Stimulated activated CD8-positive, alpha-beta memory T cell treated with anti-CD3 and anti-CD28 coated beads, Interleukin-7, amount 100 ng/mL, for 1 hour (primary cell): ENCODE measurements around the gene NUPR1.
"Not testable (repeated sequence)": the region's sequence is repeated elsewhere in the genome, so short reads cannot be mapped to it uniquely, and the experiment has no call there.

Source experiments
- DNase-seq, 2 donors: peaks; one replicate each; pipeline ENCODE4 v3.0.0-alpha.2; 2020; ENCODE audit warnings: low read depth in 2 of 2

NUPR1 gene, protein sequence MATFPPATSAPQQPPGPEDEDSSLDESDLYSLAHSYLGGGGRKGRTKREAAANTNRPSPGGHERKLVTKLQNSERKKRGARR

DNA sequence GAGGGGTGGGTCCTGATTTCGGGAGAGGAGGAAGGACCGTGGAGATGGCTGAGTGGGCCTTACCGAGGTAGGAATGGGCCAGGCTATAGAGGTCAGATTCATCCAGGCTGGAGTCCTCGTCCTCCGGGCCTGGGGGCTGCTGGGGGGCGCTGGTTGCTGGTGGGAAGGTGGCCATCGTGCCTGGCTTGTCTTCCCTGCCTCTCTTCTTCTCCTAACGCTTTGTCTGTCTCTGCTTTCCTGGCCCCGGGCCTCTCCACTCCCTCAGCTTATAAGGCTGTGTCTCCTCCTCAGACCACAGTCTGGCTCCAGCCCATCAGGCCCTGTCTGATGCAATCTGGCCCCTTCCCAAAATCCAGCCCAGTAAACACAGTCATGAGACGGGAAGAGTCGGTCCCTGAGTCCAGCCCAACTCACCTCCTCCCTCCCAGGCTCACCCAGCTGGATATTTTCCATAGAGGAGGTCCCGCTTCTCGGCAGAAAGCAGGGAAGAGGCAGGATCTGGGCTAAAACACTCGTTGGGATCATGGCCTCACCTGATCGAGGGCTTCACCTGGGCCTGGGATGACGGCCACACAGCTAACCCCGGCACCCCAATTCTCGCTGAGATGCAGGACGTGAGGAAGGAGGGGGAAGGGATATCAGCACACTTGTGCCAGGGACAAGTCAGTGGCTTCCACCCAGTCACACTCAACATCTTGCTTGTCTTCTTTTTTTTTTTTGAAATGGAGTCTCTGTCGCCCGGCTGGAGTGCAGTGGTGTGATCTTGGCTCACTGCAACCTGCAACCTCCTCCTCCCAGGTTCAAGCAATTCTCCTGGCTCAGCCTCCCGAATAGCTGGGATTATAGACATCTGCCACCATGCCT is at the start of gene NUPR1:
TSS of gene NUPR1 (minus strand) at position 242 of the 864 bp plus-strand sequence. CDS start at position 175, 67 bp downstream.
- no peak for DNase-seq

DNA sequence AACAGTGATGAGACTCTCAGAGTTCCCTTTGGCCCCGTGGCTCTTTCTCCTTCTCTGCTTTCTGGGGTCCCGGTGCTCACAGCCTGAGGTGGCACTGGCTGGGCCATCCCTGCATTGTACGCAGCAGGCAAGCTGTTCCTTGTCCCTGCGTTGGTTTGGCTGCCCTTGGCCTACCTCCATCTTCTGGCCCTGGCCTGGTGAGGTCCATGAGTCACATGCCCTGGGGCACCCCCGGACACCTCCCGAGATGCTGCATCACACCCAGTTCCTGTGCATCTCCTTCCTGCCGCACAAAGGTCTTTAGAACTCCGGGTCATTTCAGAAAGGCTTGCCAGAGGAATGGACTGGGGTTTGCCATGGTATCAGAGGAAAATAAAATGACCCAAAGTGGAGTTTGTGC is 48.6 kb upstream of the NUPR1 start:
- DNase-seq = no peak

DNA sequence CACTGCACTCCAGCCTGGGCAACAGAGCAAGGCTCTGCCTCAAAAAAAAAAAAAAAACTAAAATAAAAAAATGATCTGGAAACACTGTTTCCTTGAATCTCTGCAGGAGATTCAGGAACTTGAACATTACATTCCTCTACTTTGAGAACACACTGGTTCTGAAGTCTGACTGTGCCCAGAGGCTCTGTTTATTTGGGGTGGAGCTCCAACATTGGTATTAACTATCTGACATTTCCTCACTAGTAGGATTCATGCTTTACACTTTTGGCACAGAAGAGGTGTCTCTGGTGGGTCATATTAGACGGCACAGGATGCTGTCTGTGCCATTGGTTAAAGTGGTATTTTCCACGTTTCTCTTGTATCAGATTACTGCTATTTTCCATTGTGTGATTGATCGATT is 47.7 kb upstream of the NUPR1 start:
- no peak for DNase-seq

DNA sequence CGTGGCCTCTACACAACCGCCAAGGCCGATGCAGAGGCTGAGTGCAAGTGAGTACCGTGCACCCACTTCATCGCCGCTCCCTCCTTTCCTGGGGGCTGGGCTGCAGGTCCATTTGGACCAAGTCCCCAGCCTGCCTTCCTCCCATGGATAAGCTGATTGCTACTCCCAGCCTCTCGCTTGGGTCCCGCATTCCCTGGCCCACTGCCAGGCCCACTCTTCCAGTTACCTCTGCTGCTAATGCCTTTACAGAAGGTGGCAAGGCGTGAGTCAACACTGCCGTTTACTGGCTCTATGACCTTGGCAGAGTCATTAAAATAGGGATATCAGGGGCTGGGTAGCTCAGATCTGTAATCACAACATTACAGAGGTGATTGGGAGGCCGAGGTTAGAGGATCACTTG is 46.9 kb upstream of the NUPR1 start:
- no peak for DNase-seq

DNA sequence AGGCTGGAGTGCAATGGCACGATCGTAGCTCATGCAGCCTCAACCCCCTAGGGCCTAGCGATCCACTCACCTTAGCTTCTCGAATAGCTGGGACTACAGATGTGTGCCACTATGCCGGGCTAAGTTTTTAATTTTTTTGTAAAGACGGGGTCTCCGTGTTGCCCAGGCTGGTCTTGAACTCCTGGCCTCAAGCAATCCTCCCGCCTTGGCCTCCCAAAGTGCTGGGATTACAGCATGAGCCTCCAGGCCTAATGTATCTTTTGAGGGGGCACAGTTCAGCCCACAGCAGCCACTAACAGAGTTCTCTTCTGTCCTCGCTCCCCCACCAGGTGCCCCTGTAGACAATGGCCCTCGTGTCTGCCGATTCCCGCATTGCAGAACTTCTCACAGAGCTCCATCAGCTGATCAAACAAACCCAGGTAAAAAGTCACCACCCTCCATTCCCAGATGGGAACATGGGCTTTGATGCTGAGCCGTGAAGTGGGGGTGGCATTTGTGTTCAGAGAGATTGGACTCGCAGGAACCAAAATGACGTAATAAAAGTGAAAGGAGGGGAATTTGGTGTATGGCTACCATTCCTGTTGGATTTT is 42.0 kb upstream of the NUPR1 start:
- no peak for DNase-seq

DNA sequence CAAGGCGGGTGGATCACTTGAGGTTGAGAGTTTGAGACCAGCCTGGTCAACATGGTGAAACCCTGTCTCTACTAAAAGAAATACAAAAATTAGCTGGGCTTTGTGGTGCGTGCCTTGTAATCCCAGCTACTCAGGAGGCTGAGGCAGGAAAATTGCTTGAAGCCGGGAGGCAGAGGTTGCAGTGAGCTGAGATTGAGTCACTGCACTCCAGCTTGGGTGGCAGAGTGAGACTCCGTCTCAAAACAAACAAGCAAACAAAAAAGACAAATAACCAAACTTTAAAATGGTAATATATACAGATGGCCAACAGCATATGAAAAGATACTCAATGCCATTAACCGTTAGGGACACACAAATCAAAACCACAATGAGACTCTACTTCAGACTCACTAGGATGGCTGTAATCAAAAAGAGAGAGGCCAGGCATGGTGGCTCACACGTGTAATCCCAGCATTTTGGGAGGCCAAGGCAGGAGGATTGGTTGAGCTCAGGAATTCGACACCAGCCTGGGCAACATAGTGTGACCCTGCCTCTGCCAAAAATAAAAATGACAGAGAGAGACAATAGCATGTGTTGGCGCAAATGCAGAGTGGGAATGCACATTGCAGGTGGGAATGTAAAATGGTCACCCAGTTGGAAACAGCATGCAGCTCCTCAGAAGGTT is 36.8 kb upstream of the NUPR1 start:
- DNase-seq = no peak

DNA sequence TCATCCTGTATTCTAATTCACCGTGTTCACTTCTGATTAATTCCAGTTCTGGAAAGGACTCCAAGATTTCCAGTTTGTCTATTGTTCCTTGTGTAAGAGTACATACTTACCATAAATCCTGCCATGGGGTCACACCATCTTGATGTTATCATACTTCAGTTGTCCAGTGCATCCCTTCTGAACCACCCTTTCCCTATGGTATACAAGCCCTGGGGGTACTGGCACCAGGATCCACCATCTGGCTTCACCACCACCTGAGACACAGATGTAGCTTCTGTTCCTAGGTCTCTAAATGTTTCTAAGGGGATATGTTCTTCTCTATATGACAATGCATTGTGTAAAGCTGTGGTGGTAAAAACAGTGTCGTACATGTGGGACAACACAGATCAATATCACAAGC is 36.2 kb upstream of the NUPR1 start:
- no peak for DNase-seq

DNA sequence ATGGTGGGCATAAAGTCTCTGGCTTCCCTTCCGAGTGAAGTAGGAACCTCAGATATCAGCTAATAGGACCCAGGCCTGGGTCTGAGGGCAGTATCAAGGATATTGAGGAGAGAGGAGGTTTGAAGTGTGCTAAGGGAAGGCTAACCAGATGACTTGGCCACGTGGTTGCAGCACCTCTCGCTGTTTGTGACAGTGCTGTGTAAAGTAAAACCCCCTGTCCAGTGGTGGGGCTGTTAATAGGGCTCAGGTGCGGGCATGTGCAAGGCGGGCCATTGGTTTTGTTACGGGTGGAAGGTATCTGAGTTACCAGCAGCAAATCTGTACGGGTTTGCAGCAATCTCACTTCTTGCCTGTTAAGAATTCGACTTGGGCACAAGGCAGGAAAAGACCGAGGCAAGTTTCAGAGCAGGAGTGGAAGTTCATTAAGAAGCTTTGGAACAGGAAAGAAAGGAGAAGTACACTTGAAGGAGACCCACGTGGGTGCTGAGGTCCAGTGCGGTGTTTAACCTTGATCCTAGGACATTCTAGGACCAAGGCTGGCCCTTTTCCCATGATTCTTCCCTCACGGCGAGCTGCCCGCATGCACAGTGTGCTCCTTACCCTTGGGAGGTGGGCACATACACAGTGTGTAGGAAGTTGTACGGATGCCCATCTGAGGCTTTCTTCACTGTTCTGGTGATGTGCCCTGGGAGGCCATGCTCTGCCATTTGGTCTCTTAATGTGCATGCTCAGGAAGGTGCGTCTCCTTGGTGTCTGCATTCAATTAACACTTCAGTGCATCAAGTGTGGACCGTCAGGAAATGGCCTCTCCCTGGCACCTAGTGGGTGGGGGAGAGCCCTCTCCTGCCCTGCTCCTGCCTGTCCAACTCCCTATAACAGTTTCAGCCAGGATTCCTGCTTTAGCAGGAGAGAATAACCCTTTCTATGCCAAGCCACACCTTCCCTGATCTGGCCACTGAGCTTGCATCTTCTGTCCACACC is 35.3 kb upstream of the NUPR1 start:
- DNase-seq = no peak

DNA sequence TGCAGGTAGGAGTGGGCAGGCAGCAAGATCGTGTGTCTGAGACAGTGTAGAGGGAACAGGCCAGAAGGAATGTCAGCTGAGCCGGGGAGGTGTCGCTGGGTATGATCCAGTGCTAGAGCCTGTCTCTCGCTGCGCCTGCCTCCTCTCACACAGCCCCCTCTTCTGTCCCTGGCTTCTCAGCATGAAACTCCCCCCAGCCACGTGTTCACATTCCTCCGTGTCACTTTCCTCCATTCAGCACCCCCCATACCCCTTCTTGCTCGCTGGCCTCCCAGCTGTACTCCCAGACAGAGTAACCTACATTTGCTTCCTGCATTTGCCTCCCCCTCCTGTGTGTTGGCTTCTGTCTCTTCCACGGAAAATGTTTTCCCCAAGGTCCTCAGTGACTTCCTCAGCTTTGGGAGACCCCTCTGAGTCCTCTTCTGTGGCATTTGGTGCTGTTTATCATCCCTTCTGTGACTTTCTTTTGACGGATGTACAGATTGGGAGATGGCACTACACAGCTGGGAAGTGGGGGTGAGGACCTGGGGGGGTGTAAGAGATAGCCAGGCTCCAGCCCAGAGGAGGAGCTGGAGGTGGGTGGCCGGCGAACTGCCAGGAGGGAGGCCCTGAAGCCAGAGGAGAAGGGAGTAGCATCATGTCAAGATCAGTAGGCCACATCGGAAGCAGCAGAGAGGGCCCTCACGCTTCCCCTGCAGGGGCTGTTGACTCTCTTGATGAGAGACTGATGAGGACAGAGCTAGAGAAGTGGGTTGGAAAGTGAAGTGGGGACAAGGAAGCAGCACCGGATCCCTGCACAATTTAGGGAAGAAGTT is 34.1 kb upstream of the NUPR1 start:
- no peak for DNase-seq

DNA sequence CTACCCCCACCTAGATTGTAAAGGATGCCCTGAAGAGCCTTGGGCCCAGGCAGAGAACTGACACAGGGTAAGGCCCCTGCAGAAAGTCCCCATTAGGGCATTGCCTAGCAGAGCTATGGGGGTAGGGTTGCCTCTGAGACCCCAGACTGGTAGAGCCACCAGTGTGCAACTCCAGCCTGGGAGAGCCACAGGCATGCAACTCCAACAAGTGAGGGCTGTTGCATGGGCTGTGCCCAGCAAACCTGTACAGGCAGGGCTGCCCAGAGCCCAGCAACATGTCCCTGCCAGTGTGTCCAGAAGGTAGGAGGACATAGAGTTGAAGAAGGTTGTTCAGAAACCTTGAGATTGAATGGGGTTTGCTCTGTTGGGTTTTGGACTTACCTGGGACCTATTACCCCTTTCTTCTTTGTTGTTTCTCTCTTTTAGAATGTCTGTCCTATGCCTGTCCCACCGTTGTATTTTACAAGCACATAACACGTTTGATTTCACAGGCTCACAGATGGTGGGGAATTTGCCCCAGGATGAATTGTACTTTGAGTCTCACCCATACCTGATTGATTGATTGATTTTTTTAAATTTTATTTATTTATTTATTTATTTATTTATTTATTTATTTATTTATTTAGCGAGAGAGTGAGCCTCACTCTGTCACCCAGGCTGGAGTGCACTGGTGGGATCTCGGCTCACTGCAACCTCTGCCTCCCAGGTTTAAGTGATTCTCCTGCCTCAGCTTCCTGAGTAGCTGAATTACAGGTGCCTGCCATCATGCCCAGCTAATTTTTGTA is 31.4 kb upstream of the NUPR1 start:
- DNase-seq = no peak

DNA sequence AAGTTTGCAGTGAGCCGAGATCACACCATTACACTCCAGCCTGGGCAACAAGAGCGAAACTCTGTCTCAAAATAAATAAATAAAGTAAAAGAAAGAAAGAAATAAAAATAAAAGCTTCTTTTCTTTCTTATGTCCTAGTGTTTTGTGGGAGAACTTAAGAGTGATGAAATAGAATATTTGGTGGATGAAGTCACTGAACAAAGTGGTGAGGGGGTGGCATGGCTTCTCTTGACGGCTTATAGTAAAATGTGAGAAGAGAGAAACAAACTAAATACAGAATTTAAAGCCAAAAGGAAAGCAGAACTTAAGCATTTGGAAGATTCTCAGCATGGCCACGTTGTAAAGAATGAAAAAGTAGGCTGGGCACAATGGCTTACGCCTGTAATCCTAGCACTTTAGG is 30.2 kb upstream of the NUPR1 start:
- no peak for DNase-seq

DNA sequence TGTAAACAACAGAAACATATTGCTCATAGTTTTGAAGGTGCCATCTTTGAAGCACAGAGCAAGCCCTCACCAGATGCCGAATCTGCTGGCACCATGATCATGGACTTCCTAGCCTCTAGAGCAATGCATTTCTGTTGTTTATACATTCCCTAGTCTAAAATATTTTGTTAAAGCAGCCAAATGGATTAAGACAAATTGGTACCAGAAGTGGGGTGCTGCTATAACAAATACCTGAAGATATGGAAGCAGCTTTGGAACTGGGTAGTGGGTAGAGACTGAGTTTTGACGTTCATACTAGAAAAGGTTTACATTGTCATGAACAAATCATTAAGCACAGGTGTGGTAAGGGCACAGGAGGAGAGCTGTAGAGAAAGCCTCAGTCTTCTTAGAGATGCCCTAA is 28.5 kb upstream of the NUPR1 start:
- no peak for DNase-seq

DNA sequence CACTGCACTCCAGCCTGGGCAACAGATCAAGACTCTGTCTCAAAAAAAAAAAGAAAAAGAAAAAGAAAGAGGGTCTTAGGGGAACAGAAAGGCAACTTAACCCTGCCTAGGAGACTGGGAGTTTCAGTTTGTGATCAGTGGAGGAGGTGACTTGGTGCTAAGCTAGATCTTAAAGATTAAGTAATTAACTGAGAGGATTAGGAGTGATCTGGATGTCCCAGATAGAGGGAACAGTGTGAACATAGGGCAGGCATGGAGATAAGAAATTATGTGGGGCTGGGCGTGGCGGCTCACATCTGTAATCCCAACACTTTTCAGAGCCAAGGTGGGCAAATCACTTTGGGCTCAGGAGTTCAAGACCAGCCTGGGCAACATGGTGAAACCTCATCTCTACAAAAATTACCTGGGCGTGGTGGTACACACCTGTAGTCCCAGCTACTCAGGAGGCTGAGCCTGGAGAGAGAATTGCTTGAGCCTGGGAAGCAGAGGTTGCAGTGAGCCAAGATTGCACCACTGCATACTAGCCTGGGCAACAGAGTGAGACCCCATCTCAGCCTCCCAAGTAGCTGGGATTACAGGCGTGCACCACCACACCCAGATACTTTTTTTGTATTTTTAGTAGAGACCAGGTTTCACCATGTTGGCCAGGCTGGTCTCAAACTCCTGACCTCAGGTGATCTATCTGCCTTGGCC is 27.6 kb upstream of the NUPR1 start:
- DNase-seq = not testable (repeated sequence)

DNA sequence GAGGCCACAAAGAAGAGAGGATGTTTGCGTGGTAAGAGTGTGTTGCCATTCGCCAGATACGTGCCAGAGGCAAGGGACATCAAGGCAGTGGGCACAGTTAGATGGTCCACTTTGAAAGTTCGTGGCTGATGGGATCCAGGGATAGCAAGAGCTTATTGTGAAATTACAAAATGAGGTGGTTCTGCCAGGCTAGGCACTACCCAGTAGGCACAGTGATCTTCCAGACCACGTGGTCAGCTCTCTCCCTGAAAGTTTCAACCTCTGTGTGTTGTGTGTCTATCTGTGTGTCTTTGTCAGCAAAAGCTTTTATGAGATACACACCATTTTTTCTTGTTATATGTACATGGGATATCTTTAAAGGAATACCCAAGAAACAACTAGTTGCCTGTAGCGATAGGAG is 24.4 kb upstream of the NUPR1 start:
- DNase-seq = no peak

DNA sequence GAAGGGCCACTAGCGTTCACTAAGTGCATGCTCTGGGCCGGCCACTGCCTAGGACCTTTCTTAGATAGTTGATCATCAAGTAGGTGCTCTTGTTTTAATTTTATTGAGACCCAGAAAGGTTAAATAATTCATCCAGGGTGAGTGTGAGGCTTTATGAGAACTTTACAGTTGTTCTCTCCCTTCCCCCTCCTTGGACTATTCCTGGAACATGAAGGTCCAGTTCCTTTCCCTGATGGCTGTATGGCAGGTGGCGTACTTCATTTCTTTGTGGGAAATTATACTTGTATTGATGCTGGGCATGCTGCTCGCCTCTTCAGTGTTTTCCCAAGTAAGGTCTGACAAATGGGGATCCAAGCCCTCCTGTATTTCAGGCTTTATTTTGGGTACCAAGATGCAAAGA is 23.4 kb upstream of the NUPR1 start:
- no peak for DNase-seq

DNA sequence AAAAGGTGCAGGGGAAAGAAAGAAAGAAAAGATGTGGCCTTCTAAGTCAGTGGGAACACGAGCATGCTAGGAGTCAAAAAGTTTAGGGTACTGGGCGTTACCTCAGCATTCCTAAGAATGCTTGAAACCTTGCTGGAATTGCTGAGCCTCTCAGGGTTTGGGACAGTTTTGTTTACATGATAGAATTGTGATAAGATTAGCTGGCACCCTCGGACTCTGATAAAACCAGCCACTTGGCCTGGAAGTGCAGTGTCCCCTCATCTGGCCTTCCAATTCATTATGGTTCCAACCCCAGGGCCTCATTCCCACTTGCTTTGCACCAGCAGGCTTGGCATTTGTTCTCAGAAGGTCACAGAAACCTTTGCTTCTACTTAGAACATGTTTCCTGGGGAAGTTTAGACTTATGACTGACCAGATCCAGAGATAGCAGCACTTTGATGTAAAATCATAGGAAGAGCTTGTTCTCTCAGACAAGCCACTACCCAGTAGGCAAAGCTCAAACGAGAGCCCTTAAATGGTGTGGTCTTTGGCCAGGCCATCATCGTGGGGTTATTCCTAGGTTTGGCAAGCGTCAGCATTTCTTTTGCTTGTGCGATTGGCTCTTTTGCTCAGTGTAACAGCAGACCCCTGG is 22.9 kb upstream of the NUPR1 start:
- DNase-seq = no peak

DNA sequence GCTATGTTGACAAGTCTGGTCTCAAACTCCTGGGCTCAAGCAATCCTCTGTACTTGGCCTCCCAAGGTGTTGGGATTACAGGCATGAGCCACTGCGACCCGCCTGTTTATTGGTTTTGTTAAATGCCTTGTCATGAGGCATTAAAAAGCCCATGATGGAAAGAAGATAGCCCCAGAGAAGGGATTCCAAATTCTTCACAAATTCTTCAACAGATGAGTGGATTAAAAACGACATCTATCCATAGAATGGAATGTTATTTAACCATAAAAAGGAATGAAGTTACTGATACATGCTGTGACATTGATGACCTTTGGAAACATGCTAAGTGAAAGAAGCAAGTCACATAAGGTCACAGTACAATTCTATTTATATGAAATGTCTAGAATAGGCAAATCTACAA is 19.7 kb upstream of the NUPR1 start:
- no peak for DNase-seq

DNA sequence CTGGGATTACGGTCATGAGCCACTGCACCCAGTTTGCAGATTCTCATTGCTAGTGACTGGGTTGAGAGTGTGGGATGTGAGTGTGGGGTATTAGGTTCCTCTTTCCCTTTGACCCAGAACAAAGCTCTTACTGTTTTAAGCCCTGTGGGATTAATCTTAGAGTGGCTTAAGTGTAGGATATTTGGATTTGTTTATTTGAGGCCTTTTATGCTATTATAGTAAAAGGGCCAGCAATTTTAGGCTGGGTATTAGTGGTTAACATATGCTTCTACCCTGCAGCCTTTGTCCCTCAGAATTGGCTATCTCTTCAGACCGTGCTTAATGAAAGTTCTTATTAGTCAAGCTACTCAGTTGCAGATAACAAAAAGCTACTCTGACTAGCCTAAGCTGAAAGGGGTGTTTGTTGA is 18.1 kb upstream of the NUPR1 start:
- DNase-seq = no peak

DNA sequence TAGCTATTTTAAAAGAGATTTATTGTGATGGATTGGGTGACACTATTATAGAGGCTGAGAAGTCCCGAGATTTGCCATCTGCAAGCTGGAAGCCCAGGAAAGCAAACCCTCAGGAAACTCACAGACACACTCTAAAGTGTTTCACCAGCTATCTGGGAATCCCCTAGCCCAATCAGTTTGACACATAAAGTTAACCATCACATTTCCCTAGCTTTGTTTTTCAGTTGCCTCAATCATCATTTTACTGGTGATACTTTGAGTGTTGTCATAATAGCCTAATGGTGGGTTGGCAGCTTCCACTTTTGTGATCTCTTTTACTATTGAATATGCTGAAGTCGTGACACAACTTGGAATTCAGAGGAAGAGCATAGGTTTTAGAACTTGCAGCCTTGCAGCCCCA is 16.8 kb upstream of the NUPR1 start:
- no peak for DNase-seq
